H1 (cell line): Measurements from ENCODE around the gene SPATA16. TPM values are rescaled to one million over a fixed set of nuclear protein-coding genes. Genes with fewer than 3 reads are reported as not detected.

Experiments
- BCL11A ChIP-seq, 2 experiments: IDR thresholded peaks; one replicate each; pipeline ENCODE4 v1.6.1; 2011; ENCODE audit warnings: low read depth in 2 of 2, low read length in 2 of 2, mild to moderate bottlenecking in 2 of 2
- BRCA1 ChIP-seq: IDR thresholded peaks from 2 replicates; pipeline ENCODE4 v1.6.1; 2012; ENCODE audit warnings: low read depth, low read length, improper control_type of control experiment
- CHD1 ChIP-seq: IDR thresholded peaks from 2 replicates; pipeline ENCODE4 v1.6.1; 2012; ENCODE audit warnings: low read depth, low read length, improper control_type of control experiment
- CHD7 ChIP-seq: fragments of 300-600 bp; sonication (generic); IDR thresholded peaks from 2 replicates; pipeline ENCODE4 v1.7.1; 2012; ENCODE audit warnings: low read length, moderate library complexity, mild to moderate bottlenecking, inconsistent platforms; ENCODE audit not compliant: insufficient replicate concordance
- CREB1 ChIP-seq: IDR thresholded peaks from 2 replicates; pipeline ENCODE4 v1.6.1; 2012; ENCODE audit warnings: inconsistent platforms
- KDM1A ChIP-seq: fragments of 200-600, 300-600 bp; sonication (generic); IDR thresholded peaks from 2 replicates; pipeline ENCODE4 v1.7.1; 2016; ENCODE audit warnings: mild to moderate bottlenecking, low read length, borderline replicate concordance
- KDM5A ChIP-seq: fragments of 200-600 bp; IDR thresholded peaks from 2 replicates; pipeline ENCODE4 v1.7.1; 2012; ENCODE audit warnings: mild to moderate bottlenecking, low read length, inconsistent platforms, mixed read lengths
- SAP30 ChIP-seq: fragments of 300-600 bp; sonication (generic); IDR thresholded peaks from 2 replicates; pipeline ENCODE4 v1.7.1; 2012; ENCODE audit warnings: low read length, moderate library complexity, mild to moderate bottlenecking, inconsistent platforms; ENCODE audit not compliant: insufficient read depth, insufficient replicate concordance
- SP1 ChIP-seq: IDR thresholded peaks from 2 replicates; pipeline ENCODE4 v1.6.1; 2011; ENCODE audit warnings: low read depth, low read length
- TAF7 ChIP-seq: optimal IDR thresholded peaks from 2 replicates; pipeline ENCODE3; 2011; ENCODE audit warnings: low read depth, mild to moderate bottlenecking, inconsistent platforms, low read length, moderate library complexity, borderline replicate concordance
- polyA plus RNA-seq, 7 experiments: library from polyadenylated mRNA; depleted of rRNA in 3 of 7; stranded (reverse) in 5 of 7; unstranded in 2 of 7; fragments of >200 nt in 5 of 7; fragments of 200-250 nt in 2 of 7; gene quantifications; 1 replicate in 5 of 7; 2 replicates in 1 of 7; 4 replicates in 1 of 7; pipeline versions ENCODE4 v1.2.1 to v1.2.3, GENCODE V29; 2011 to 2013; ENCODE audit warnings: missing spikeins in 2 of 7, mixed read lengths in 2 of 7
- total RNA-seq: library from RNA; stranded (reverse); fragmentation: NEBNext Ultra II Directional; extraction: Animal tissue kit (Norgen Biotek cat#: 25700); gene quantifications from 2 replicates; pipeline ENCODE4 v1.2.1, GENCODE V29; 2021

The SPATA16 gene
- total and polyA plus RNA-seq, 2 of the 8 experiments (the other 6 are each of a cell fraction or from before 2014, with no cell fraction given): 0.05 to 2.7 TPM

GRCh38 chr3:172856795-172857742 is 284.0 kb downstream of the SPATA16 start (continued):
- no peak for TF ChIP-seq CHD7
- no peak for TF ChIP-seq KDM5A
- TF ChIP-seq SP1: no peak
- no peak for TF ChIP-seq TAF7
- TF ChIP-seq SAP30: no peak
- no peak for TF ChIP-seq CHD1
- TF ChIP-seq CREB1: no peak
- no peak for TF ChIP-seq BRCA1
- no peak for TF ChIP-seq KDM1A
- TF ChIP-seq BCL11A (IDR thresholded peaks at IDR 0.05; ENCODE audit: low read depth in 2 of 2, low read length in 2 of 2): no peak
